Omental fat pad (tissue), 4 donors: Measurements from ENCODE around the gene KBTBD12. TPM values are rescaled to one million over a fixed set of nuclear protein-coding genes. Genes with fewer than 3 reads are reported as not detected.

Experiments
- ATAC-seq: fragments of 150-250 bp; one replicate; pipeline ENCODE4 v1.9.1; 2016; ENCODE audit warnings: mild to moderate bottlenecking, moderate library complexity; ENCODE audit not compliant: low FRiP score
- DNase-seq: peaks from one replicate; pipeline ENCODE4 v3.0.0-alpha.2; 2019; ENCODE audit warnings: low spot score
- total RNA-seq, 4 donors: library from RNA; depleted of rRNA; stranded (reverse); fragments of >200 nt; gene quantifications; one replicate each; pipeline ENCODE4 v1.1.0, GENCODE V29; 2016
- TF ChIP-seq, protein P1 (sequence below), 3 donors: fragments of 450-650 bp; IDR thresholded peaks; one replicate each; pipeline ENCODE4 v1.5.1; 2016 to 2017; ENCODE audit warnings: antibody characterized with exemption in 3 of 3, mild to moderate bottlenecking in 3 of 3, moderate library complexity in 2 of 3

The KBTBD12 gene
- total RNA-seq, 4 donors from 2014 or later: 0.48 to 1.9 (median 0.60) TPM

DNA sequence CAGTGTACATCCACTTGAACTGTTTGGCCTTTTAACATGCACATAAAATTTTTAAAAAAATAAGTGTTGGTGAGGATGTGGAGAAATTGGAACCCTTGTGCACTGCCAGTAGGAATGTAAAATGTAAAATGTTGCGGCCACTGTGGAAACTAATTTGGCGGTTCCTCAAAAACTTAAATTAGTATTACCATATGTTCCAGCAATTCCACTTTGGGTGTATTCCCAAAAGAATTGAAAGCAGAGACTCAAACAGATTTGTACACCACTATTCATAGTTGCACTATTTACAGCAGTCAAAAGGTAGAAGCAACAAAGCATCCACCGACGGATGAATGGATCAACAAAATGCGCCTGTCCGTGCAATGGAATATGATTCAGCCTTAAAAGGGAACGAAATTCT is 82.0 kb downstream of the KBTBD12 start:
- ATAC-seq (no peak), DNase-seq (no peak)
- TF ChIP-seq, protein P1, sequence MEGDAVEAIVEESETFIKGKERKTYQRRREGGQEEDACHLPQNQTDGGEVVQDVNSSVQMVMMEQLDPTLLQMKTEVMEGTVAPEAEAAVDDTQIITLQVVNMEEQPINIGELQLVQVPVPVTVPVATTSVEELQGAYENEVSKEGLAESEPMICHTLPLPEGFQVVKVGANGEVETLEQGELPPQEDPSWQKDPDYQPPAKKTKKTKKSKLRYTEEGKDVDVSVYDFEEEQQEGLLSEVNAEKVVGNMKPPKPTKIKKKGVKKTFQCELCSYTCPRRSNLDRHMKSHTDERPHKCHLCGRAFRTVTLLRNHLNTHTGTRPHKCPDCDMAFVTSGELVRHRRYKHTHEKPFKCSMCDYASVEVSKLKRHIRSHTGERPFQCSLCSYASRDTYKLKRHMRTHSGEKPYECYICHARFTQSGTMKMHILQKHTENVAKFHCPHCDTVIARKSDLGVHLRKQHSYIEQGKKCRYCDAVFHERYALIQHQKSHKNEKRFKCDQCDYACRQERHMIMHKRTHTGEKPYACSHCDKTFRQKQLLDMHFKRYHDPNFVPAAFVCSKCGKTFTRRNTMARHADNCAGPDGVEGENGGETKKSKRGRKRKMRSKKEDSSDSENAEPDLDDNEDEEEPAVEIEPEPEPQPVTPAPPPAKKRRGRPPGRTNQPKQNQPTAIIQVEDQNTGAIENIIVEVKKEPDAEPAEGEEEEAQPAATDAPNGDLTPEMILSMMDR (IDR thresholded peaks at IDR 0.05): no peak

DNA sequence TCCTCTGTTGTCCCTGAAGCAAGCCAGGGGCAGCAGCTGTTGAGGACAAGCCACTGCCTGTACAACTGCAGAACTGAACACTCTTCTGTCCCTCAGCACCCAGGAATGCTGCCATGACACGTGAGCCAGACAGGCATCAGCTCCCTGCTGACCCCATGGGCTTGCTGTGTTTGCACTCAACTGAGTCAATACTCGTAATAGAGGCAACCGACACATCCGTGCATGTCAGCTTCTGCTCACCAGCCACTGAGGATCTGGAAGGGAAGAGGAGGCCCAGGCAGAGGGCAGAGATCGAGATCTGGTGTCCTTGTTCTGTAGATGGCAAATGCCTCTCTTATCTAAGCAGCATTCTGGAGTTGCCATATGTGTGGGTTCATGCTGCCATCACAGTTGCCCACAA is 82.9 kb downstream of the KBTBD12 start:
- TF ChIP-seq, protein P1 (IDR thresholded peaks at IDR 0.05): no peak
- no peak for DNase-seq
- no peak for ATAC-seq

DNA sequence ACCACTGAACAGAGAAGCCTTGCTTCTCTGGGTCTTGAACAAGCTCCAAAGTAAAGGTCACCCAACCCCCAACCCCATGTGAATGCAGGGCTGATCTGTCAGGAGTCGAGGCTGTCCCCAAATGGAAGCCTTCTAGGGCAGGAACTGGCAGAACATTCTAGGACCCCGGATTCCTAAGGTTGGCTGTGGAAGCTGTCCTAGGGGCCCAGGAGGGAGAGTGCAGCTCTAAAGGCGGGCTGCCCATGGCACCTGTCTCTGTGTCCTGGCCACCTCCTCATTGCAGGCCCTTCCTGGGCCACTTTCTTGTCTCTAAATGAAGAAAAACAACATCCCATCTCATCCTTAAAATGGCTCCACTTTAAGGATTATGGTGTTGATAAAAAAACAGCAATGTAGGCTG is 83.6 kb downstream of the KBTBD12 start:
- no peak for DNase-seq
- TF ChIP-seq, protein P1 (IDR thresholded peaks at IDR 0.05): no peak
- ATAC-seq: no peak

DNA sequence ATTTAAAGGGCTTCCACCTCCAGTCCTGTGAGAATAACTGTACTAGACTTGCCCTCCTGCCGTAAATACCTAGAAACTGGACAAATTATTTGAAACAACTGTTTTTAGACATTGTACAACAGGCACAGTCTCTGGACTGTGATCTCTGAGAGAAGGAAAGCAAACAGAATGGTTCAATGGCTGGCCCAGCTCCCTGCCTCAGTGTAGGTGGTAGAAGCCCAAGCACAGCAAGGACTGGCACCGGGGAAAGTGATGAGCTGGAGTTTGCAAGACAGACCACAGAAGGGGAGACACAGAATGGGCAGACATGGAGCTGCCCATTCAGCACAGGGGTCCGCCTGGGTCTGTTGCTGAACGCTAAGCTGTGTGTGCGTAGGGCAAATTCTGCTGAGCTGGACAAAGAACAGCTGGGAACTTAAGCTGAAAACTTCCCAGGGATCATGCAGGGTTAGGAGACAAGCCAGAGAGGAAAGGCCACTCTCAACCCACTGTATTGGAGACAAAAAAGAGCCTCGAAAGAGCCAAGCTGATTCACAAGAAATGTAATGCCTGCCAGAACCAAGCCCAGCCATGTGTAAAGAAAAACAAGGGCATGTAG is 84.6 kb downstream of the KBTBD12 start:
- DNase-seq: no peak
- ATAC-seq: no peak
- TF ChIP-seq, protein P1 (IDR thresholded peaks at IDR 0.05): no peak

DNA sequence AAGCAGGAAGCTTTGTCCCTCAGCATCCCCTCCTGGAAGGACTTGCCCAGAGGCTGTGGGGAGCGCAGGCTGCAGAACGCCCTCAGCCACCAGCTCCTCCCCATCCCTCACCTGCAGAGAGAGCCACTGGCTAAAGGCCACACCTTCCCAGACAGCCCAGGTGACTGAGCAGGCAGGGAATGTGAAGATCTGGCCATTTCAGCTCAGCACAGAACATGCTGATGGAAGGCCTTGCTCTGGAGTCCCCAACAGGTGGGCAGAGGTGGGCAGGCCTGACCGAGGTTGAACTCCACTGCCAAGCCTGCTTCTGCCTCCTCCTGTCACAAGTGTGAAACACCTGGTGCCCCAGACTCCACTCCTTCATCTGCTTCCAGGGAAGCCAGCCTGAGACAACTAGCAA is 86.5 kb downstream of the KBTBD12 start:
- TF ChIP-seq, protein P1 (IDR thresholded peaks at IDR 0.05): no peak
- DNase-seq (no peak), ATAC-seq (no peak)

DNA sequence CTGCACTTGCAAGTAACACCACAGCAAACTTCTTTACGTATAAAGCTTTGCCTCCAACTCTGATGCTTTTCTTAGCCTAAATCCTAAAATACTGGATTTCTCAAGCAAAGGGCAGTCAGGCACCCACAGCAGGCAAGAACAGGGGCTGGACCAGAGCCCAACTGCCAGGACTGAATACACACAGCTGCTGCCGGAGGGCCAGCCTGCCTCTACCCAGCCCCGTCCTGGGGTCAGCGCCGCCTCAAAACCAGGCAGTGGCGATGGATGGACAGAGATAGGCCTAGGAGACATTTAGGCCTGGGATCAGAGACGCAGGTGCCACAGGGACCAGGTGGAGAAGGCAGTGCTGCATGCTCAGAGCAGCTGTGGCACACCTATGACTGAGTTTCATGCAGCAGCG is 89.6 kb downstream of the KBTBD12 start:
- ATAC-seq (no peak), DNase-seq (no peak)

More for the DNA sequence above, 89.6 kb downstream of the KBTBD12 start:
- TF ChIP-seq, protein P1 (IDR thresholded peaks at IDR 0.05): no peak
